PC-9 (cell line): Measurements from ENCODE around the gene SF3A1.

ENCODE experiments used
- EZH2 ChIP-seq: fragments of 200-600 bp; sonication (generic); IDR thresholded peaks from 2 replicates; pipeline ENCODE4 v1.8.0; 2017; ENCODE audit warnings: antibody characterized with exemption, low read depth
- TF ChIP-seq, protein P1 (sequence below): fragments of 200-600 bp; sonication (generic); conservative IDR thresholded peaks from 2 replicates; pipeline ENCODE4 v1.6.1; 2017; ENCODE audit warnings: mixed run types, antibody characterized with exemption, mild to moderate bottlenecking, moderate library complexity

- TF ChIP-seq EZH2, result no peak
- TF ChIP-seq, protein P1, sequence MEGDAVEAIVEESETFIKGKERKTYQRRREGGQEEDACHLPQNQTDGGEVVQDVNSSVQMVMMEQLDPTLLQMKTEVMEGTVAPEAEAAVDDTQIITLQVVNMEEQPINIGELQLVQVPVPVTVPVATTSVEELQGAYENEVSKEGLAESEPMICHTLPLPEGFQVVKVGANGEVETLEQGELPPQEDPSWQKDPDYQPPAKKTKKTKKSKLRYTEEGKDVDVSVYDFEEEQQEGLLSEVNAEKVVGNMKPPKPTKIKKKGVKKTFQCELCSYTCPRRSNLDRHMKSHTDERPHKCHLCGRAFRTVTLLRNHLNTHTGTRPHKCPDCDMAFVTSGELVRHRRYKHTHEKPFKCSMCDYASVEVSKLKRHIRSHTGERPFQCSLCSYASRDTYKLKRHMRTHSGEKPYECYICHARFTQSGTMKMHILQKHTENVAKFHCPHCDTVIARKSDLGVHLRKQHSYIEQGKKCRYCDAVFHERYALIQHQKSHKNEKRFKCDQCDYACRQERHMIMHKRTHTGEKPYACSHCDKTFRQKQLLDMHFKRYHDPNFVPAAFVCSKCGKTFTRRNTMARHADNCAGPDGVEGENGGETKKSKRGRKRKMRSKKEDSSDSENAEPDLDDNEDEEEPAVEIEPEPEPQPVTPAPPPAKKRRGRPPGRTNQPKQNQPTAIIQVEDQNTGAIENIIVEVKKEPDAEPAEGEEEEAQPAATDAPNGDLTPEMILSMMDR, result no peak
These were observed 32.5 kb downstream of the SF3A1 start for GRCh38 chr22:30324014-30324730.
